Neural progenitor cell (in vitro differentiated cells): ENCODE results near the gene SPATA31C1.

Experiments
- EZH2 ChIP-seq: fragments of 200-600 bp; sonication (generic); IDR thresholded peaks from 2 replicates; pipeline ENCODE4 v1.6.1; 2017; ENCODE audit warnings: antibody characterized with exemption, mild to moderate bottlenecking, moderate library complexity
- EZH2phosphoT487 ChIP-seq: fragments of 200-600 bp; sonication (generic); IDR thresholded peaks from 2 replicates; pipeline ENCODE4 v1.6.1; 2017; ENCODE audit warnings: antibody characterized with exemption
- TF ChIP-seq, protein P1 (sequence below): fragments of 200-600 bp; sonication (generic); IDR thresholded peaks from 2 replicates; pipeline ENCODE4 v1.5.1; 2017; ENCODE audit warnings: antibody characterized with exemption, mild to moderate bottlenecking

GRCh38 chr9:87959916-87960581 is 42.3 kb downstream of the SPATA31C1 start:
- no peak for TF ChIP-seq EZH2phosphoT487
- TF ChIP-seq, protein P1, sequence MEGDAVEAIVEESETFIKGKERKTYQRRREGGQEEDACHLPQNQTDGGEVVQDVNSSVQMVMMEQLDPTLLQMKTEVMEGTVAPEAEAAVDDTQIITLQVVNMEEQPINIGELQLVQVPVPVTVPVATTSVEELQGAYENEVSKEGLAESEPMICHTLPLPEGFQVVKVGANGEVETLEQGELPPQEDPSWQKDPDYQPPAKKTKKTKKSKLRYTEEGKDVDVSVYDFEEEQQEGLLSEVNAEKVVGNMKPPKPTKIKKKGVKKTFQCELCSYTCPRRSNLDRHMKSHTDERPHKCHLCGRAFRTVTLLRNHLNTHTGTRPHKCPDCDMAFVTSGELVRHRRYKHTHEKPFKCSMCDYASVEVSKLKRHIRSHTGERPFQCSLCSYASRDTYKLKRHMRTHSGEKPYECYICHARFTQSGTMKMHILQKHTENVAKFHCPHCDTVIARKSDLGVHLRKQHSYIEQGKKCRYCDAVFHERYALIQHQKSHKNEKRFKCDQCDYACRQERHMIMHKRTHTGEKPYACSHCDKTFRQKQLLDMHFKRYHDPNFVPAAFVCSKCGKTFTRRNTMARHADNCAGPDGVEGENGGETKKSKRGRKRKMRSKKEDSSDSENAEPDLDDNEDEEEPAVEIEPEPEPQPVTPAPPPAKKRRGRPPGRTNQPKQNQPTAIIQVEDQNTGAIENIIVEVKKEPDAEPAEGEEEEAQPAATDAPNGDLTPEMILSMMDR = no peak
- TF ChIP-seq EZH2 = no peak
